WTC11 (cell line): Measurements from ENCODE around the gene ADISSP. TPM values are rescaled to one million over a fixed set of nuclear protein-coding genes. Genes with fewer than 3 reads are reported as not detected.

Experiments
- ATAC-seq: fragments of 200-7000 bp; cut with Tn5 transposase; 2 replicates; pipeline ENCODE4 v1.10.0; 2021; ENCODE audit warnings: mild to moderate bottlenecking, moderate library complexity
- CTCF ChIA-PET: fragments of 300-600 bp; sonication (Branson Sonifier 250); formaldehyde crosslinking; loops from one replicate; lab custom pipeline; 2021; ENCODE audit warnings: antibody characterized with exemption; lab: Charles Lee
- POLR2A ChIA-PET: fragments of 350-600 bp; sonication (Branson Sonifier 250); formaldehyde crosslinking; loops from one replicate; lab custom pipeline; 2021; ENCODE audit warnings: antibody characterized with exemption; lab: Charles Lee
- DNase-seq: peaks from one replicate; pipeline ENCODE4 v3.0.0; 2021; ENCODE audit warnings: low spot score
- H3K27ac Mint-ChIP-seq: 2 replicates; pipeline ENCODE4 v1.8.0; 2021; ENCODE audit warnings: mixed read lengths
- H3K27me3 Mint-ChIP-seq: 2 replicates; pipeline ENCODE4 v1.8.0; 2021; ENCODE audit warnings: low read depth, mild to moderate bottlenecking, moderate library complexity, mixed read lengths
- H3K36me3 Mint-ChIP-seq: 2 replicates; pipeline ENCODE4 v1.8.0; 2021; ENCODE audit warnings: mixed read lengths
- H3K4me1 Mint-ChIP-seq: 2 replicates; pipeline ENCODE4 v1.8.0; 2022; ENCODE audit warnings: mixed read lengths
- H3K4me3 Mint-ChIP-seq: 2 replicates; pipeline ENCODE4 v1.8.0; 2021; ENCODE audit warnings: mild to moderate bottlenecking, moderate library complexity, mixed read lengths
- H3K9me3 Mint-ChIP-seq: 2 replicates; pipeline ENCODE4 v1.8.0; 2021; ENCODE audit warnings: mixed read lengths
- FOXP1 ChIP-seq: sonication (generic); formaldehyde crosslinking; IDR thresholded peaks from 2 replicates; pipeline ENCODE4 v1.8.0; 2022; ENCODE audit warnings: missing genetic modification reagents, mild to moderate bottlenecking, moderate library complexity, borderline replicate concordance
- HMGA2 ChIP-seq: fragments of 250-450 bp; sonication (Bioruptor Pico); IDR thresholded peaks from 2 replicates; pipeline ENCODE4 v1.4.0; 2021; ENCODE audit warnings: mild to moderate bottlenecking, moderate library complexity
- IRF2 ChIP-seq: sonication (generic); formaldehyde crosslinking; IDR thresholded peaks from 2 replicates; pipeline ENCODE4 v1.8.0; 2022; ENCODE audit warnings: low read depth, missing genetic modification reagents, borderline replicate concordance
- JAZF1 ChIP-seq: fragments of 250-450 bp; sonication (Bioruptor Pico); IDR thresholded peaks from 2 replicates; pipeline ENCODE4 v1.9.0; 2021; ENCODE audit warnings: moderate library complexity, mild to moderate bottlenecking, inconsistent platforms
- NFATC4 ChIP-seq: fragments of 250-450 bp; sonication (Bioruptor Pico); IDR thresholded peaks from 2 replicates; pipeline ENCODE4 v1.9.0; 2021; ENCODE audit warnings: mild to moderate bottlenecking
- PRRX2 ChIP-seq: fragments of 250-450 bp; sonication (Bioruptor Pico); IDR thresholded peaks from 2 replicates; pipeline ENCODE4 v1.8.0; 2021; ENCODE audit warnings: mild to moderate bottlenecking
- RELA ChIP-seq: sonication (generic); formaldehyde crosslinking; IDR thresholded peaks from 2 replicates; pipeline ENCODE4 v1.8.1; 2022; ENCODE audit warnings: missing genetic modification reagents, mild to moderate bottlenecking, borderline replicate concordance
- RORB ChIP-seq: fragments of 250-450 bp; sonication (Bioruptor Pico); IDR thresholded peaks from 2 replicates; pipeline ENCODE4 v1.9.0; 2021; ENCODE audit warnings: mild to moderate bottlenecking
- SMAD4 ChIP-seq: sonication (generic); formaldehyde crosslinking; IDR thresholded peaks from 2 replicates; pipeline ENCODE4 v1.8.0; 2022; ENCODE audit warnings: mild to moderate bottlenecking, missing genetic modification reagents
- TCF7 ChIP-seq: sonication (generic); formaldehyde crosslinking; IDR thresholded peaks from 2 replicates; pipeline ENCODE4 v1.8.0; 2022; ENCODE audit warnings: mild to moderate bottlenecking, low read depth, missing genetic modification reagents, moderate library complexity
- ZNF121 ChIP-seq: sonication (generic); formaldehyde crosslinking; IDR thresholded peaks from 2 replicates; pipeline ENCODE4 v1.8.0; 2023; ENCODE audit warnings: missing genetic modification reagents
- ZNF232 ChIP-seq: sonication (generic); formaldehyde crosslinking; IDR thresholded peaks from 2 replicates; pipeline ENCODE4 v1.8.0; 2022; ENCODE audit warnings: mild to moderate bottlenecking, missing genetic modification reagents
- ZNF263 ChIP-seq: sonication (generic); formaldehyde crosslinking; IDR thresholded peaks from 2 replicates; pipeline ENCODE4 v1.8.1; 2022; ENCODE audit warnings: low read depth, mild to moderate bottlenecking, moderate library complexity, missing genetic modification reagents
- total RNA-seq: library from RNA; stranded (reverse); gene quantifications from 3 replicates; pipeline ENCODE4 v1.2.3, GENCODE V29; 2021
- TF ChIP-seq, protein P1 (sequence below): sonication (generic); formaldehyde crosslinking; IDR thresholded peaks from 2 replicates; pipeline ENCODE4 v1.8.1; 2023; ENCODE audit warnings: mild to moderate bottlenecking, missing genetic modification reagents, borderline replicate concordance
- TF ChIP-seq, protein P2 (sequence below): sonication (generic); formaldehyde crosslinking; conservative IDR thresholded peaks from 2 replicates; pipeline ENCODE4 v1.8.1; 2023; ENCODE audit warnings: mild to moderate bottlenecking, low read depth, missing genetic modification reagents, moderate library complexity
- TF ChIP-seq, protein P3 (sequence below): sonication (generic); formaldehyde crosslinking; IDR thresholded peaks from 2 replicates; pipeline ENCODE4 v1.8.0; 2023; ENCODE audit warnings: missing genetic modification reagents
- TF ChIP-seq, protein P4 (sequence below): fragments of 250-450 bp; sonication (Bioruptor Pico); IDR thresholded peaks from 2 replicates; pipeline ENCODE4 v1.9.0; 2021; ENCODE audit warnings: moderate library complexity, mild to moderate bottlenecking, inconsistent platforms, borderline replicate concordance
- TF ChIP-seq, protein P5 (sequence below): sonication (generic); formaldehyde crosslinking; IDR thresholded peaks from 2 replicates; pipeline ENCODE4 v1.8.0; 2022; ENCODE audit warnings: mild to moderate bottlenecking, missing genetic modification reagents
- TF ChIP-seq, protein P6 (sequence below): fragments of 250-450 bp; sonication (Bioruptor Pico); IDR thresholded peaks from 2 replicates; pipeline ENCODE4 v1.9.0; 2021; ENCODE audit warnings: mild to moderate bottlenecking, borderline replicate concordance
- TF ChIP-seq, protein P7 (sequence below): sonication (generic); formaldehyde crosslinking; IDR thresholded peaks from 2 replicates; pipeline ENCODE4 v1.8.1; 2023; ENCODE audit warnings: mild to moderate bottlenecking, missing genetic modification reagents, moderate library complexity

Gene ADISSP
- total RNA-seq, 1 experiment from 2014 or later: 129 TPM

DNA sequence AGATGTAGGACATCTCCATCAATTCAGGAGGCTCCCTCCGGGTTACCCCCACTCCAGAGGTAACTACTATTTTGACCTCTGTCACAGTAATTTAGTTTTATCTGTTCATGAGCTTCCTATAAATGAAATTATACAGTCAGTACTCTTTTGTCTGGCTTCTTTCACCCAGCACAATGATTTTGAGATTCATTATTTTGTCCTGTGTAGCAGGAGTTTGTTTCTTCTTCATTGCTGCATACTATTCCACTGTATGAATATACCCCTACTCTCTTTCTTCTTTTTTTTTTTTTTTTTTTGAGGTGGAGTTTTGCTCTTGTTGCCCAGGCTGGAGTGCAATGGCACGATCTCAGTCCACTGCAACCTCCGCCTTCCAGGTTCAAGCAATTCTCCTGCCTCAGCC lies 41.0 kb upstream of the ADISSP start (continued):
- TF ChIP-seq, protein P1, sequence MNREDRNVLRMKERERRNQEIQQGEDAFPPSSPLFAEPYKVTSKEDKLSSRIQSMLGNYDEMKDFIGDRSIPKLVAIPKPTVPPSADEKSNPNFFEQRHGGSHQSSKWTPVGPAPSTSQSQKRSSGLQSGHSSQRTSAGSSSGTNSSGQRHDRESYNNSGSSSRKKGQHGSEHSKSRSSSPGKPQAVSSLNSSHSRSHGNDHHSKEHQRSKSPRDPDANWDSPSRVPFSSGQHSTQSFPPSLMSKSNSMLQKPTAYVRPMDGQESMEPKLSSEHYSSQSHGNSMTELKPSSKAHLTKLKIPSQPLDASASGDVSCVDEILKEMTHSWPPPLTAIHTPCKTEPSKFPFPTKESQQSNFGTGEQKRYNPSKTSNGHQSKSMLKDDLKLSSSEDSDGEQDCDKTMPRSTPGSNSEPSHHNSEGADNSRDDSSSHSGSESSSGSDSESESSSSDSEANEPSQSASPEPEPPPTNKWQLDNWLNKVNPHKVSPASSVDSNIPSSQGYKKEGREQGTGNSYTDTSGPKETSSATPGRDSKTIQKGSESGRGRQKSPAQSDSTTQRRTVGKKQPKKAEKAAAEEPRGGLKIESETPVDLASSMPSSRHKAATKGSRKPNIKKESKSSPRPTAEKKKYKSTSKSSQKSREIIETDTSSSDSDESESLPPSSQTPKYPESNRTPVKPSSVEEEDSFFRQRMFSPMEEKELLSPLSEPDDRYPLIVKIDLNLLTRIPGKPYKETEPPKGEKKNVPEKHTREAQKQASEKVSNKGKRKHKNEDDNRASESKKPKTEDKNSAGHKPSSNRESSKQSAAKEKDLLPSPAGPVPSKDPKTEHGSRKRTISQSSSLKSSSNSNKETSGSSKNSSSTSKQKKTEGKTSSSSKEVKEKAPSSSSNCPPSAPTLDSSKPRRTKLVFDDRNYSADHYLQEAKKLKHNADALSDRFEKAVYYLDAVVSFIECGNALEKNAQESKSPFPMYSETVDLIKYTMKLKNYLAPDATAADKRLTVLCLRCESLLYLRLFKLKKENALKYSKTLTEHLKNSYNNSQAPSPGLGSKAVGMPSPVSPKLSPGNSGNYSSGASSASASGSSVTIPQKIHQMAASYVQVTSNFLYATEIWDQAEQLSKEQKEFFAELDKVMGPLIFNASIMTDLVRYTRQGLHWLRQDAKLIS (CRISPR knock-in tag): no peak
- no peak for TF ChIP-seq JAZF1 (CRISPR knock-in tag)
- TF ChIP-seq RELA: no peak
- TF ChIP-seq, protein P2, sequence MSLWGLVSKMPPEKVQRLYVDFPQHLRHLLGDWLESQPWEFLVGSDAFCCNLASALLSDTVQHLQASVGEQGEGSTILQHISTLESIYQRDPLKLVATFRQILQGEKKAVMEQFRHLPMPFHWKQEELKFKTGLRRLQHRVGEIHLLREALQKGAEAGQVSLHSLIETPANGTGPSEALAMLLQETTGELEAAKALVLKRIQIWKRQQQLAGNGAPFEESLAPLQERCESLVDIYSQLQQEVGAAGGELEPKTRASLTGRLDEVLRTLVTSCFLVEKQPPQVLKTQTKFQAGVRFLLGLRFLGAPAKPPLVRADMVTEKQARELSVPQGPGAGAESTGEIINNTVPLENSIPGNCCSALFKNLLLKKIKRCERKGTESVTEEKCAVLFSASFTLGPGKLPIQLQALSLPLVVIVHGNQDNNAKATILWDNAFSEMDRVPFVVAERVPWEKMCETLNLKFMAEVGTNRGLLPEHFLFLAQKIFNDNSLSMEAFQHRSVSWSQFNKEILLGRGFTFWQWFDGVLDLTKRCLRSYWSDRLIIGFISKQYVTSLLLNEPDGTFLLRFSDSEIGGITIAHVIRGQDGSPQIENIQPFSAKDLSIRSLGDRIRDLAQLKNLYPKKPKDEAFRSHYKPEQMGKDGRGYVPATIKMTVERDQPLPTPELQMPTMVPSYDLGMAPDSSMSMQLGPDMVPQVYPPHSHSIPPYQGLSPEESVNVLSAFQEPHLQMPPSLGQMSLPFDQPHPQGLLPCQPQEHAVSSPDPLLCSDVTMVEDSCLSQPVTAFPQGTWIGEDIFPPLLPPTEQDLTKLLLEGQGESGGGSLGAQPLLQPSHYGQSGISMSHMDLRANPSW (CRISPR knock-in tag): no peak
- TF ChIP-seq, protein P3, sequence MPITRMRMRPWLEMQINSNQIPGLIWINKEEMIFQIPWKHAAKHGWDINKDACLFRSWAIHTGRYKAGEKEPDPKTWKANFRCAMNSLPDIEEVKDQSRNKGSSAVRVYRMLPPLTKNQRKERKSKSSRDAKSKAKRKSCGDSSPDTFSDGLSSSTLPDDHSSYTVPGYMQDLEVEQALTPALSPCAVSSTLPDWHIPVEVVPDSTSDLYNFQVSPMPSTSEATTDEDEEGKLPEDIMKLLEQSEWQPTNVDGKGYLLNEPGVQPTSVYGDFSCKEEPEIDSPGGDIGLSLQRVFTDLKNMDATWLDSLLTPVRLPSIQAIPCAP (CRISPR knock-in tag): no peak
- TF ChIP-seq IRF2 (CRISPR knock-in tag): no peak
- TF ChIP-seq ZNF232 (CRISPR knock-in tag): no peak
- TF ChIP-seq, protein P4, sequence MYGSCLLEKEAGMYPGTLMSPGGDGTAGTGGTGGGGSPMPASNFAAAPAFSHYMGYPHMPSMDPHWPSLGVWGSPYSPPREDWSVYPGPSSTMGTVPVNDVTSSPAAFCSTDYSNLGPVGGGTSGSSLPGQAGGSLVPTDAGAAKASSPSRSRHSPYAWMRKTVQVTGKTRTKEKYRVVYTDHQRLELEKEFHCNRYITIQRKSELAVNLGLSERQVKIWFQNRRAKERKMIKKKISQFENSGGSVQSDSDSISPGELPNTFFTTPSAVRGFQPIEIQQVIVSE (CRISPR knock-in tag): no peak

DNA sequence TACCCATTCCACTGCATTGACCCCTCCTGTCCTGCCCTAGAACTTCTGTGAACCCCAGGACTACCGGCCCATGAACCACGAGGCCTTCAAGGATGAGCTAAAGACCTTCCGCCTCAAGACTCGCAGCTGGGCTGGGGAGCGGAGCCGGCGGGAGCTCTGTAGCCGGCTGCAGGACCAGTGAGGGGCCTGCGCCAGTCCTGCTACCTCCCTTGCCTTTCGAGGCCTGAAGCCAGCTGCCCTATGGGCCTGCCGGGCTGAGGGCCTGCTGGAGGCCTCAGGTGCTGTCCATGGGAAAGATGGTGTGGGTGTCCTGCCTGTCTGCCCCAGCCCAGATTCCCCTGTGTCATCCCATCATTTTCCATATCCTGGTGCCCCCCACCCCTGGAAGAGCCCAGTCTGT lies 37.2 kb upstream of the ADISSP start:
- peaks cover 6% of the 10 kb centered on the region; the same call in 1 of the 2 replicates for H3K27me3 Mint-ChIP-seq

More for the DNA sequence above, 37.2 kb upstream of the ADISSP start:
- H3K27ac Mint-ChIP-seq: no peak overlapping the region
- DNase-seq (no peak), ATAC-seq (no peak)
- ChIA-PET CTCF (interaction anchor here (0.8 to 1.1 kb wide), 2 partner anchors 14 to 50 kb away, joined by 3 to 4 read pairs; no protein-coding TSS in a partner anchor), POLR2A (no interaction called here)
- peaks cover 35% of the 10 kb centered on the region for H3K4me1 Mint-ChIP-seq
- H3K4me3 Mint-ChIP-seq: no peak overlapping the region
- H3K36me3 Mint-ChIP-seq: peaks cover 49% of the 10 kb centered on the region
- TF ChIP-seq ZNF121 (no peak), SMAD4 (CRISPR knock-in tag) (no peak), ZNF263 (CRISPR knock-in tag) (no peak), PRRX2 (no peak), TCF7 (CRISPR knock-in tag) (no peak), RELA (no peak), NFATC4 (CRISPR knock-in tag) (no peak), HMGA2 (no peak), FOXP1 (CRISPR knock-in tag) (no peak), RORB (CRISPR knock-in tag) (no peak)
- TF ChIP-seq, protein P5, sequence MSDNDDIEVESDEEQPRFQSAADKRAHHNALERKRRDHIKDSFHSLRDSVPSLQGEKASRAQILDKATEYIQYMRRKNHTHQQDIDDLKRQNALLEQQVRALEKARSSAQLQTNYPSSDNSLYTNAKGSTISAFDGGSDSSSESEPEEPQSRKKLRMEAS: no peak
- TF ChIP-seq, protein P6, sequence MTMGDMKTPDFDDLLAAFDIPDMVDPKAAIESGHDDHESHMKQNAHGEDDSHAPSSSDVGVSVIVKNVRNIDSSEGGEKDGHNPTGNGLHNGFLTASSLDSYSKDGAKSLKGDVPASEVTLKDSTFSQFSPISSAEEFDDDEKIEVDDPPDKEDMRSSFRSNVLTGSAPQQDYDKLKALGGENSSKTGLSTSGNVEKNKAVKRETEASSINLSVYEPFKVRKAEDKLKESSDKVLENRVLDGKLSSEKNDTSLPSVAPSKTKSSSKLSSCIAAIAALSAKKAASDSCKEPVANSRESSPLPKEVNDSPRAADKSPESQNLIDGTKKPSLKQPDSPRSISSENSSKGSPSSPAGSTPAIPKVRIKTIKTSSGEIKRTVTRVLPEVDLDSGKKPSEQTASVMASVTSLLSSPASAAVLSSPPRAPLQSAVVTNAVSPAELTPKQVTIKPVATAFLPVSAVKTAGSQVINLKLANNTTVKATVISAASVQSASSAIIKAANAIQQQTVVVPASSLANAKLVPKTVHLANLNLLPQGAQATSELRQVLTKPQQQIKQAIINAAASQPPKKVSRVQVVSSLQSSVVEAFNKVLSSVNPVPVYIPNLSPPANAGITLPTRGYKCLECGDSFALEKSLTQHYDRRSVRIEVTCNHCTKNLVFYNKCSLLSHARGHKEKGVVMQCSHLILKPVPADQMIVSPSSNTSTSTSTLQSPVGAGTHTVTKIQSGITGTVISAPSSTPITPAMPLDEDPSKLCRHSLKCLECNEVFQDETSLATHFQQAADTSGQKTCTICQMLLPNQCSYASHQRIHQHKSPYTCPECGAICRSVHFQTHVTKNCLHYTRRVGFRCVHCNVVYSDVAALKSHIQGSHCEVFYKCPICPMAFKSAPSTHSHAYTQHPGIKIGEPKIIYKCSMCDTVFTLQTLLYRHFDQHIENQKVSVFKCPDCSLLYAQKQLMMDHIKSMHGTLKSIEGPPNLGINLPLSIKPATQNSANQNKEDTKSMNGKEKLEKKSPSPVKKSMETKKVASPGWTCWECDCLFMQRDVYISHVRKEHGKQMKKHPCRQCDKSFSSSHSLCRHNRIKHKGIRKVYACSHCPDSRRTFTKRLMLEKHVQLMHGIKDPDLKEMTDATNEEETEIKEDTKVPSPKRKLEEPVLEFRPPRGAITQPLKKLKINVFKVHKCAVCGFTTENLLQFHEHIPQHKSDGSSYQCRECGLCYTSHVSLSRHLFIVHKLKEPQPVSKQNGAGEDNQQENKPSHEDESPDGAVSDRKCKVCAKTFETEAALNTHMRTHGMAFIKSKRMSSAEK: no peak
- TF ChIP-seq, protein P7, sequence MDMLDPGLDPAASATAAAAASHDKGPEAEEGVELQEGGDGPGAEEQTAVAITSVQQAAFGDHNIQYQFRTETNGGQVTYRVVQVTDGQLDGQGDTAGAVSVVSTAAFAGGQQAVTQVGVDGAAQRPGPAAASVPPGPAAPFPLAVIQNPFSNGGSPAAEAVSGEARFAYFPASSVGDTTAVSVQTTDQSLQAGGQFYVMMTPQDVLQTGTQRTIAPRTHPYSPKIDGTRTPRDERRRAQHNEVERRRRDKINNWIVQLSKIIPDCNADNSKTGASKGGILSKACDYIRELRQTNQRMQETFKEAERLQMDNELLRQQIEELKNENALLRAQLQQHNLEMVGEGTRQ (CRISPR knock-in tag): no peak
- H3K9me3 Mint-ChIP-seq: peaks cover 4% of the 10 kb centered on the region; the same call in 1 of the 2 replicates
